ENCODE data around the gene MAP3K8. TPM values are rescaled to one million over a fixed set of nuclear protein-coding genes. Genes with fewer than 3 reads are reported as not detected.

The MAP3K8 gene
- total RNA-seq, 1 donor from 2014 or later, result 33.7 TPM

- no peak for TF ChIP-seq CTCF (IDR thresholded peaks at IDR 0.05)
- Histone ChIP-seq H3K27me3 (no peaks in the 10 kb centered on the region), H3K4me1 (peaks cover 51% of the 10 kb centered on the region), H3K9me3 (no peaks in the 10 kb centered on the region), H3K27ac (no peak overlapping the region), H3K36me3 (peaks cover 78% of the 10 kb centered on the region), H3K4me3 (no peak overlapping the region)
- intact Hi-C loops (cut with DNase I), result no loop called here
- no peak for ATAC-seq
- DNase-seq, result no peak
Measured at GRCh38 chr10:30443049-30443448, 9.1 kb downstream of the MAP3K8 start.

GRCh38 chr10:30445711-30446110 is 11.7 kb downstream of the MAP3K8 start:
- H3K4me1 ChIP-seq, result peaks cover 24% of the 10 kb centered on the region
- H3K27ac ChIP-seq, result no peak overlapping the region
- H3K36me3 ChIP-seq, result peaks cover 79% of the 10 kb centered on the region

GRCh38 chr10:30447125-30447799 is 13.3 kb downstream of the MAP3K8 start:
- no peak for TF ChIP-seq CTCF (IDR thresholded peaks at IDR 0.05)
- no peak overlapping the region for H3K27ac ChIP-seq
- H3K27me3 ChIP-seq, result no peaks in the 10 kb centered on the region
- DNase-seq, result no peak
- peaks cover 79% of the 10 kb centered on the region for H3K36me3 ChIP-seq
- H3K4me1 ChIP-seq, result peaks cover 12% of the 10 kb centered on the region
- no peak for ATAC-seq
- no peaks in the 10 kb centered on the region for H3K9me3 ChIP-seq
- no peak overlapping the region for H3K4me3 ChIP-seq
- intact Hi-C loops (cut with DNase I), result no loop called here

More at GRCh38 chr10:30445711-30446110, 11.7 kb downstream of the MAP3K8 start:
- Histone ChIP-seq H3K27me3 (no peaks in the 10 kb centered on the region), H3K9me3 (no peaks in the 10 kb centered on the region), H3K4me3 (no peak overlapping the region)
- ATAC-seq (no peak), DNase-seq (no peak)
- no peak for TF ChIP-seq CTCF (IDR thresholded peaks at IDR 0.05)
- intact Hi-C loops (cut with DNase I), result no loop called here

GRCh38 chr10:30448092-30448491 is 14.1 kb downstream of the MAP3K8 start:
- Histone ChIP-seq H3K27me3 (no peaks in the 10 kb centered on the region), H3K27ac (no peak overlapping the region), H3K9me3 (no peaks in the 10 kb centered on the region), H3K36me3 (peaks cover 79% of the 10 kb centered on the region), H3K4me1 (peaks cover 12% of the 10 kb centered on the region), H3K4me3 (no peak overlapping the region)
- intact Hi-C loops (cut with DNase I), result no loop called here
- ATAC-seq (peak; percentile 34), DNase-seq (no peak)
- no peak for TF ChIP-seq CTCF (IDR thresholded peaks at IDR 0.05)

- peaks cover 71% of the 10 kb centered on the region for H3K36me3 ChIP-seq
Measured at GRCh38 chr10:30453764-30454527, 20.0 kb downstream of the MAP3K8 start.

More at GRCh38 chr10:30453764-30454527, 20.0 kb downstream of the MAP3K8 start:
- no peak overlapping the region for H3K4me3 ChIP-seq
- DNase-seq (no peak), ATAC-seq (no peak)
- intact Hi-C loops (cut with DNase I), result no loop called here
- no peaks in the 10 kb centered on the region for H3K9me3 ChIP-seq
- H3K27me3 ChIP-seq, result no peaks in the 10 kb centered on the region
- H3K27ac ChIP-seq, result peak overlapping the region; percentile 70
- peaks cover 40% of the 10 kb centered on the region for H3K4me1 ChIP-seq
- TF ChIP-seq CTCF (IDR thresholded peaks at IDR 0.05), result no peak

Data from upper lobe of right lung (tissue), 1 donor.